Measurements from ENCODE around the gene TMEM132A.

TMEM132A gene

GRCh38 chr11:60921777-60922335 is 2.4 kb upstream of the TMEM132A start:
- no peak for DNase-seq

GRCh38 chr11:60922906-60923305 is 1.4 kb upstream of the TMEM132A start:
- no peak for DNase-seq

DNA sequence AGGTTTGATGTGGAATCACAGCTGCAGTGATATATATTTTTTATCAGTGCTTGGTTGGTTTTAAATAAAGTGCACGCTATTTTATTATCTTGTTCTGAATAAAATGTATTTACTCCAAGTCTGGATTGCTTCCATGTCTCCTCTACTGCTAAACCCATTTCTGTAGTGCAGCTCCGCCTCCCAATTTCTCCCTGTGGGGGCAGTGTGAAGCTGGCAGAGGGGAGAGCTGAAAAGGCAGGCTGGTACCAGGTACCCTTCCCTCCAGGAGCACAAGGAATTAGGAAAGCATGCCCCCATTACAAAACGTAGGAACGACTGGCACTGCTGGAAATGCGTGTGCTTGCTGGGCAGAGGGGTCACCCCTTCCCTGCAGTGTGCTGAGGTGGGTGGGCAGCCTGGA is 934 bp upstream of the TMEM132A start:
- peak in 2 of 56 donors; percentile 12 to 18 for DNase-seq

GRCh38 chr11:60923800-60924109 is 505 bp upstream of the TMEM132A start:
- DNase-seq: no peak

GRCh38 chr11:60924906-60925853 is 920 bp downstream of the TMEM132A start:
- no peak for DNase-seq

DNA sequence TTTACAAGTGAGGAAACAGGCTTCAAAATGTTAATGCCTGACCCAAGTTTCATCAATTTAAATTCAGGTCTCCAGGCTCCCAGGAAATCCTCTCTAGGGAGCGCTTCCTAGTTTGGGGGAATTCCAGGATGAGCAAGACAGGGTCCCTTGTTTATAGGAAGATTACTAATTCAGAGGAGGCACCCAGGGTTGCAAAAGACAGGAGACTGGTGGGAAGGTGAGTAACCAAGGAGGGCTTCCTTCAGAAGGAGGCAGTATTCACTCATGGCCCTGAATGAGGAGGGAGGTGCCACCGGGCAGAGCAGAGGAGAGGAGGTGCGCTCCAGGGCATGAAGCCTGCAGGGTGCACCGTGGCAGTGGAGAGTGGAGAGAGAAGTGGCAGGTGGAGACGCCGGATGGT is 1.6 kb downstream of the TMEM132A start:
- no peak for DNase-seq

GRCh38 chr11:60926500-60926899 is 2.2 kb downstream of the TMEM132A start:
- peak in 18 of 56 donors; percentile 7 to 53 (median 26) for DNase-seq

GRCh38 chr11:60927061-60927592 is 2.9 kb downstream of the TMEM132A start:
- no peak for DNase-seq

DNA sequence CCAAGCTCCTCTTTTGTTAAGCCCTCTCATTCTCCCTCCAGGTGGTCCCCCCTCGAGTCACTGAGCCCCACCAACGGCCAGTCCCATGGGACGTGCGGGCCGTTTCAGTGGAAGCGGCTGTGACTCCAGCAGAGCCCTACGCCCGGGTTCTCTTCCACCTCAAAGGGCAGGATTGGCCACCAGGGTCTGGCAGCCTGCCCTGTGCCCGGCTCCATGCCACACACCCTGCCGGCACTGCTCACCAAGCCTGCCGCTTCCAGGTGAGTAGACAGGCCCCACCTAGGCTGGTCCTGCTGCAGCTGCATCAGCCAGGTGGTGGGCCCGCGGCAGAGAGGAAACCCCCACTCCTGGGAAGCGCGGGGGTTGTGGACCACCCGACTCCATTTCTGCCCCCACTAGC is 3.3 kb downstream of the TMEM132A start:
- DNase-seq: no peak

GRCh38 chr11:60928563-60929001 is 4.3 kb downstream of the TMEM132A start:
- DNase-seq: no peak

- DNase-seq: no peak
Observed at GRCh38 chr11:60929764-60930163, 5.5 kb downstream of the TMEM132A start.

DNA sequence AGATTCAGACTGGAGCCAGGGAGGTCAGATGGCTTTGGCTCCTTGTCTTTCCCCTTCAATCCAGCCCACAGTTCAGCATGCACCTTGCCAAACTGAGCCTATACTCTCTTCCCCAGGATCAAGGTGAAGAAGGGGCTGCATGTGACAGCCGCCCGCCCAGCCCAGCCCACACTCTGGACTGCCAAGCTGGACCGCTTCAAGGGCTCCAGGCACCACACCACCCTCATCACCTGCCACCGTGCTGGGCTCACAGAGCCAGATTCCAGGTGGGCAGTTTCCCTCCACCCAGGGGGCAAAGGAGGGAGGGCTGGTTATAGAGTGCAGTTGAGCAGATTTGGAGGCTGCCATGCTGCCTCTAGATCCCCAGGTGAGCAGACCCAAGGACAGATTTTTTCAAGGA is 6.1 kb downstream of the TMEM132A start:
- no peak for DNase-seq

DNA sequence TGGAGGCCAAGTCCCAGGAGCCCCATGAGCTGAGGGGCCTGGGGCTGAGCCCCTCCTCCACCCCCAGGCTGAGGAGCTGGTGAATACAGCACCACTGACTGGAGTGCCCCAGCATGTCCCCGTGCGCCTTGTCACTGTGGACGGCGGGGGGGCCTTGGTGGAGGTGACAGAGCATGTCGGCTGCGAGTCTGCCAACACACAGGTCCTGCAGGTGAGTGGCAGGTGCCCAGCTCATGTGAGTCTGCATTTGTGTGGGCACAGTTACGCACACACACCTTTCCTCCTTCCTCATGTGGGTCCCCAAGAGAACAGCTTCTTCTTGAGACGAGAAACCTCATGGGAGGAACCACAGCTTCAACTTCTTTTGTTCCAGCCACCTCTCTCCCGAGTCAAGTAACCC is 7.7 kb downstream of the TMEM132A start:
- DNase-seq: no peak

GRCh38 chr11:60932605-60933356 is 8.5 kb downstream of the TMEM132A start:
- DNase-seq: no peak

DNA sequence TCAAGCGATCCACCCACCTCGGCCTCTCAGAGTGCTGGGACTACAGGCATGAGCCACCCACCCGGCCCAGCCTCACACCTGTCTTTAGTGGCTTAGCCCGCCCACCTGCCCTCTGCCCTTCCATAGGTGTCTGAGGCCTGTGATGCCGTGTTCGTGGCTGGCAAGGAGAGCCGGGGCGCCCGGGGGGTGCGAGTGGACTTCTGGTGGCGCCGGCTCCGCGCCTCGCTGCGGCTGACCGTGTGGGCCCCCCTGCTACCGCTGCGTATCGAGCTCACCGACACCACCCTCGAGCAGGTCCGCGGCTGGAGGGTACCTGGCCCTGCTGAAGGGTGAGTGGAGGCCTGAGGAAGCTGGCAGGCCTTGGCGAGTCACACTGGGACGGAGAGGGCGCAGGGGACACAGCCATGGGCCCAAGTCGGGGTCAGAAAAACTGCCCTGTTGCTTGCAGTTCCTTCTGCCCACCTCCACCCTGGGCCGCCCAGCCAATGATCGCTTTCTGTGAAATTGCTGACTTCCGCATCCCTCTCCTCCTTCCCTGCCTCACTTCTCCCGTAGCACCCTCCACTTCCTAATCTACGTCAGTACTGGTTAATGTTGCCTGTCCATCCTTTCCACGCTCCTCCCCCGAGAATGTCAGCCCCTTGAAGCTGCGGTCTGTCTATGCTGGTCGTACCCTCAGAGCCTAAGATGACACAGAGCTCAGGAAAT is 9.3 kb downstream of the TMEM132A start:
- DNase-seq: no peak

DNA sequence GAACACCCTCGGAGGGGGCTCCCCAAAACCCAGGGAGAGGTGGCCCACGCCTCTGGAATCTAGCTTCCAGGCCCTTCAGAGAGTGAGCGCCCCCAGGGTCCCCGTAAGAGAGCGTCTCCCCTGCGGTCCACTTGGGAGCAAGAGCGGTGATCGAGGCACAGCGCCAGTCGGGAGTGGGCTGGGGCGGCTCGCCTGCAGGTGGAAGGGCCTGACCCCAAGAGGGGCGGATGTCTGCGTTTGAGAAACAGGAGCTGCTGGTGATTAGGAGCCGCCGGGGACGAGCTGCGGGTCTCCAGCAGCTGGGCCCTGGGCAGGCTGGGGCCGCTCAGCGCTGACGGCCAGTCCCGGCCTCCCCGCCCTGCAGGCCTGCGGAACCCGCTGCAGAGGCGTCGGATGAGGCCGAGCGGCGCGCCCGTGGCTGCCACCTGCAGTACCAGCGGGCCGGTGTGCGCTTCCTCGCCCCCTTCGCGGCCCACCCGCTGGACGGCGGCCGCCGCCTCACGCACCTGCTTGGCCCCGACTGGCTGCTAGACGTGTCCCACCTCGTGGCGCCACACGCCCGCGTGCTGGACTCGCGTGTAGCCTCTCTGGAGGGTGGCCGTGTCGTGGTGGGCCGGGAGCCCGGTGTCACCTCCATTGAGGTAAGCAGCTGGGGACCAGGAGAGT is 10.0 kb downstream of the TMEM132A start:
- no peak for DNase-seq

DNA sequence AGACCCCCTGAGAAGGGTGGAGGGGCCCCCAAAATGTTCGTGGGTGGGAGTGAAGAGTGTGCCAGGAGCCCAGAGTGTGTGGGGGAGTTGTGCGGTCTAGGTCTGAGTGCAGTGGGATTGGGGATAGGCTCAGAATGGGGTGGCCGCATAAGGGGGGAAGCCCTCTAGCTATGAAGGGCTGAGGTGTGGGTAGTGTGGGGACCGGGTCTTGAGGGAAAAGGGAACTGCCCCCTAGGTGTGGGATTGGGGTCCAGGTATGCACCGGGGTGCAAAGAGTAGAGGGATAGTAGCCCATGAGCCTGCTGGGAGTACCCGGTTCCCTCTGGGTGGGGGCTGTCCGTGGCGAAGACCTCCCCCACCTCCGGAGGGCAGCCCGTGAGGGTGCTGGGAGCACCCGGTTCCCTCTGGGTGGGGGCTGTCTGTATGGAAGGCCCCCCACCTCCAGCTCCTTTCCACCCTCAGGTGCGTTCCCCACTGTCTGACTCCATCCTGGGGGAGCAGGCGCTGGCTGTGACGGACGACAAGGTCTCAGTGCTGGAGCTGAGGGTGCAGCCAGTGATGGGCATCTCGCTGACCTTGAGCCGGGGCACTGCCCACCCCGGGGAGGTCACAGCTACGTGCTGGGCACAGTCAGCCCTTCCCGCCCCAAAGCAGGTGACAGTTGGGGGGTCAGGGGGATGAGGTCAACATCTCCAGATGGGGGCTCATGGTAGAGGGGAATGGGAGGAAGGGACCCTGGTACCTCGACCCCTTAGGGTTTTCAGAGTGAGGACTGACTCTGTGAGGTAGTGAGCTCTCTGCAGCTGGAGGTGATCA is 10.7 kb downstream of the TMEM132A start:
- DNase-seq: no peak

GRCh38 chr11:60935676-60936442 is 11.6 kb downstream of the TMEM132A start:
- DNase-seq: no peak
